Karpas-422 (cell line): ENCODE data around the gene AQP12A. TPM values are rescaled to one million over a fixed set of nuclear protein-coding genes. Genes with fewer than 3 reads are reported as not detected.
"Not testable (repeated sequence)": the region's sequence is repeated elsewhere in the genome, so short reads cannot be mapped to it uniquely, and the experiment has no call there.

Experiments used
- DNase-seq: peaks from one replicate; pipeline ENCODE4 v3.0.0-alpha.2; 2015
- H2AFZ ChIP-seq: fragments of 200-600 bp; sonication (generic); 2 replicates; pipeline ENCODE4 v1.6.1; 2014; ENCODE audit warnings: antibody characterized with exemption, low read length, mixed read lengths
- H3K27ac ChIP-seq: fragments of 200-600 bp; sonication (generic); 2 replicates; pipeline ENCODE4 v1.5.1; 2014; ENCODE audit warnings: mild to moderate bottlenecking, low read length, moderate library complexity
- H3K27me3 ChIP-seq: fragments of 200-600 bp; sonication (generic); 2 replicates; pipeline ENCODE4 v1.6.1; 2014; ENCODE audit warnings: low read length, mixed read lengths
- H3K36me3 ChIP-seq: fragments of 200-600 bp; sonication (generic); 2 replicates; pipeline ENCODE4 v1.6.1; 2014; ENCODE audit warnings: low read length, mixed read lengths; ENCODE audit not compliant: insufficient read depth
- H3K4me1 ChIP-seq: fragments of 200-600 bp; sonication (generic); 2 replicates; pipeline ENCODE4 v1.6.1; 2014; ENCODE audit warnings: mild to moderate bottlenecking, low read length, mixed read lengths
- H3K4me2 ChIP-seq: fragments of 200-600 bp; sonication (generic); 2 replicates; pipeline ENCODE4 v1.6.1; 2014; ENCODE audit warnings: low read length, low read depth, mild to moderate bottlenecking; ENCODE audit not compliant: poor library complexity, severe bottlenecking
- H3K4me3 ChIP-seq: fragments of 200-600 bp; sonication (generic); 2 replicates; pipeline ENCODE4 v1.5.1; 2014; ENCODE audit warnings: mild to moderate bottlenecking, antibody characterized with exemption, low read length, mixed read lengths
- H3K79me2 ChIP-seq: fragments of 200-600 bp; sonication (generic); 2 replicates; pipeline ENCODE4 v1.6.1; 2014; ENCODE audit warnings: mild to moderate bottlenecking, low read length, mixed read lengths
- H3K9ac ChIP-seq: fragments of 200-600 bp; sonication (generic); 2 replicates; pipeline ENCODE4 v1.6.0; 2014; ENCODE audit warnings: low read length
- H3K9me2 ChIP-seq: fragments of 200-600 bp; sonication (generic), shearing (Covaris generic); replicated peaks from 2 replicates; pipeline ENCODE4 v1.6.0; 2014; ENCODE audit warnings: mild to moderate bottlenecking, low read length, moderate library complexity; ENCODE audit not compliant: insufficient read depth
- H3K9me3 ChIP-seq: fragments of 300-700, 200-600 bp; sonication (generic); 2 replicates; pipeline ENCODE4 v1.6.1; 2014; ENCODE audit warnings: low read length, mixed read lengths
- H4K20me1 ChIP-seq: fragments of 200-600 bp; sonication (generic); 2 replicates; pipeline ENCODE4 v1.6.1; 2014; ENCODE audit warnings: mild to moderate bottlenecking, antibody characterized with exemption, low read length, low read depth; ENCODE audit not compliant: insufficient read depth
- total RNA-seq: library from RNA; depleted of rRNA; stranded (reverse); fragments of >200 nt; shearing (Covaris generic); gene quantifications from 2 replicates; pipeline ENCODE4 v1.2.3, GENCODE V29; 2014; ENCODE audit warnings: low replicate concordance

AQP12A gene
- total RNA-seq, 1 experiment from 2014 or later = not detected

- H3K4me2 ChIP-seq, H3K4me1 ChIP-seq, H3K9me3 ChIP-seq, H3K4me3 ChIP-seq, H3K9me2 ChIP-seq, H3K27ac ChIP-seq, DNase-seq, H3K27me3 ChIP-seq, H4K20me1 ChIP-seq, H3K79me2 ChIP-seq, H3K9ac ChIP-seq, H3K36me3 ChIP-seq, H2AFZ ChIP-seq: not testable (repeated sequence)
These were observed 9.0 kb upstream of the AQP12A start, which contains the start of gene AQP12B for GRCh38 chr2:240682431-240683224. AQP12B (minus strand) TSS chr2:240682885; CDS start chr2:240682837, 48 bp downstream.

GRCh38 chr2:240683329-240683979 is 8.2 kb upstream of the AQP12A start:
- not testable (repeated sequence) for H3K9ac ChIP-seq, H2AFZ ChIP-seq, H3K79me2 ChIP-seq, H3K4me1 ChIP-seq, H3K36me3 ChIP-seq, H3K9me2 ChIP-seq, H3K27ac ChIP-seq, H3K4me2 ChIP-seq, H3K27me3 ChIP-seq, DNase-seq, H3K9me3 ChIP-seq, H3K4me3 ChIP-seq, H4K20me1 ChIP-seq

GRCh38 chr2:240683980-240684728 is 7.5 kb upstream of the AQP12A start:
- not testable (repeated sequence) for H3K9ac ChIP-seq, H3K4me2 ChIP-seq, H3K4me3 ChIP-seq, H3K4me1 ChIP-seq, H3K27me3 ChIP-seq, H3K27ac ChIP-seq, H4K20me1 ChIP-seq, H3K36me3 ChIP-seq, H3K79me2 ChIP-seq, H2AFZ ChIP-seq, H3K9me3 ChIP-seq, H3K9me2 ChIP-seq, DNase-seq

GRCh38 chr2:240685771-240686371 is 5.8 kb upstream of the AQP12A start:
- H3K79me2 ChIP-seq = no peaks in the 10 kb centered on the region
- H3K4me2 ChIP-seq = no peak overlapping the region
- DNase-seq = no peak
- H3K9ac ChIP-seq = no peak overlapping the region
- H2AFZ ChIP-seq = no peak overlapping the region
- no peaks in the 10 kb centered on the region for H3K36me3 ChIP-seq
- no peaks in the 10 kb centered on the region for H3K4me1 ChIP-seq
- H3K9me3 ChIP-seq = no peaks in the 10 kb centered on the region
- no peaks in the 10 kb centered on the region for H4K20me1 ChIP-seq
- H3K4me3 ChIP-seq = no peak overlapping the region
- H3K27ac ChIP-seq = no peak overlapping the region
- no peaks in the 10 kb centered on the region for H3K27me3 ChIP-seq
- no peaks in the 10 kb centered on the region for H3K9me2 ChIP-seq

- no peak overlapping the region for H3K4me2 ChIP-seq
- no peak overlapping the region for H3K4me3 ChIP-seq
- H3K27ac ChIP-seq = no peak overlapping the region
- H4K20me1 ChIP-seq = no peaks in the 10 kb centered on the region
- no peaks in the 10 kb centered on the region for H3K79me2 ChIP-seq
- no peaks in the 10 kb centered on the region for H3K9me2 ChIP-seq
- no peak overlapping the region for H3K9ac ChIP-seq
- no peaks in the 10 kb centered on the region for H3K4me1 ChIP-seq
- no peaks in the 10 kb centered on the region for H3K9me3 ChIP-seq
- no peak for DNase-seq
- H3K36me3 ChIP-seq = no peaks in the 10 kb centered on the region
- H3K27me3 ChIP-seq = no peaks in the 10 kb centered on the region
- H2AFZ ChIP-seq = no peak overlapping the region
These were observed 5.2 kb upstream of the AQP12A start for GRCh38 chr2:240686460-240686859.

GRCh38 chr2:240687045-240687740 is 4.5 kb upstream of the AQP12A start:
- no peaks in the 10 kb centered on the region for H3K27me3 ChIP-seq
- DNase-seq = no peak
- H4K20me1 ChIP-seq = no peaks in the 10 kb centered on the region
- H3K4me1 ChIP-seq = no peaks in the 10 kb centered on the region
- no peak overlapping the region for H3K4me3 ChIP-seq
- H3K9me3 ChIP-seq = no peaks in the 10 kb centered on the region
- H3K9me2 ChIP-seq = no peaks in the 10 kb centered on the region
- no peak overlapping the region for H2AFZ ChIP-seq
- no peak overlapping the region for H3K9ac ChIP-seq
- no peaks in the 10 kb centered on the region for H3K79me2 ChIP-seq
- no peak overlapping the region for H3K4me2 ChIP-seq
- no peaks in the 10 kb centered on the region for H3K36me3 ChIP-seq
- H3K27ac ChIP-seq = no peak overlapping the region

- DNase-seq = no peak
- Histone ChIP-seq H3K36me3 (no peaks in the 10 kb centered on the region), H3K4me3 (no peak overlapping the region)
These were observed 3.7 kb upstream of the AQP12A start for GRCh38 chr2:240687741-240688552.

More at GRCh38 chr2:240687741-240688552, 3.7 kb upstream of the AQP12A start:
- no peaks in the 10 kb centered on the region for H4K20me1 ChIP-seq
- no peaks in the 10 kb centered on the region for H3K27me3 ChIP-seq
- no peak overlapping the region for H3K9ac ChIP-seq
- no peaks in the 10 kb centered on the region for H3K79me2 ChIP-seq
- H3K27ac ChIP-seq = no peak overlapping the region
- H3K4me2 ChIP-seq = no peak overlapping the region
- H3K9me2 ChIP-seq = no peaks in the 10 kb centered on the region
- no peak overlapping the region for H2AFZ ChIP-seq
- H3K9me3 ChIP-seq = no peaks in the 10 kb centered on the region
- no peaks in the 10 kb centered on the region for H3K4me1 ChIP-seq
